Measurements from ENCODE around the gene DNAJB11. TPM values are rescaled to one million over a fixed set of nuclear protein-coding genes. Genes with fewer than 3 reads are reported as not detected.

The DNAJB11 gene
- total RNA-seq: 30.1 and 39.3 TPM in 2 replicates

GRCh38 chr3:186570096-186570940 lies at the start of gene DNAJB11:
Gene DNAJB11, plus strand, starts transcription at chr3:186570720. Its CDS starts 178 bp downstream, at chr3:186570898.

DNA sequence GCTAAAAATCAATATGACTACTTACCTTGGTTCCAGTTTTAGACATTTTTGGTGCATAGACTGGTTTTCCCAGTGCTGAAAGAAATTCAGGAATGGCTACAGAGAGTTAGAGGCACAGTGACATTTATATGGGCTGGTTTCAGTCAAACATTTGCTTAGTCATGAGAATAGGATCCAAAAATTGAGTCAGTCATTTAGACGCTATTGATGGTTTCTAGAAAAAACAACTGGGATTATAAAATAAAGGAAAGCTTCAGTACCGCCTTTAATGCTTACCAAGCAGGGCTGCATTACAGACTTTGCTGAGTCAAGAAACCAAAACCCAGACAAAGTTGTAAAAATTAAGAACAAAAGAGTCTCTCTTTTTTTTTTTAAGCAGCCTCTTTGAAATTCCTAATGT lies 26.2 kb upstream of the DNAJB11 start, which contains the start of gene CRYGS:
Gene CRYGS, minus strand, starts transcription at position 100 of the 400 bp plus-strand sequence. Its CDS starts 54 bp downstream, at position 46.

GRCh38 chr3:186567072-186567921 lies 3.2 kb upstream of the DNAJB11 start, which contains the start of gene TBCCD1:
Gene TBCCD1, minus strand, starts transcription at chr3:186567339. Its CDS starts 3,010 bp downstream, at chr3:186564329.

DNA sequence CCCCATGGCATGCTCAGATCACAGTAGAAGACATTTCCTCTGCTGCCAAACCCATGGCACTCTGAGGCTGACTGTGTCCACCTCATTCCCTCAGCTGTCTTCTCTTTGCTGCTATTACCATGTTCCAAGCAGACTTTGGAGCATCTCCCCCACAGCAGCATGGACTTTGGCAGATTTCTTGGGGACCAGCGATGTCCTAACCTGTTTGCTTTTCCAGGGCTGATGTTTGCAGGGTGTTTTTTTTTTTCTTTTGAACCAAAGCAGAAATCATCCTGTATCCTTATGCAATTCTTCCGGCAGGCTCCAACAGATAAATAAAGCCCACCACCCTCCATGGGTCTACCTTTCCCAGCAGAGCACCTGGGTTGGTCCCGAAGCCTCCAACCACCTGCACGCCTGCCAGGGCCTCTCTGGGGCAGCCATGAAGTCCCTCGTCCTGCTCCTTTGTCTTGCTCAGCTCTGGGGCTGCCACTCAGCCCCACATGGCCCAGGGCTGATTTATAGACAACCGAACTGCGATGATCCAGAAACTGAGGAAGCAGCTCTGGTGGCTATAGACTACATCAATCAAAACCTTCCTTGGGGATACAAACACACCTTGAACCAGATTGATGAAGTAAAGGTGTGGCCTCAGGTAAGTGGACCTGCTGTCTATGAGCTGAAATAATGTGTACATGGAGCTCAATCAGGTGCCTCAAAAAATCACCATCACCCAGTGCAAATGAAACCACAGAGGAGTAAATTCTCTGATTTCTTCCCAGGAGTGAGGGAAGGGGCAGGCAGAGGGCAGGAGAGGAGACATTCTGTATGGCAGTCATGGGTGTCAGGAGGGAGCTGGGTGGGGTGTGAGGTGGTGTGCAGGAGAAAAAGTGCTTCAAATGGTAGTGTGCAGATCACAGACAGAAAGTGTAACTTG lies 42.5 kb downstream of the DNAJB11 start, which contains the start of gene AHSG:
Gene AHSG, plus strand, starts transcription at position 340 of the 916 bp plus-strand sequence. Its CDS starts 82 bp downstream, at position 422.

Other genes starting within 250 kb of the DNAJB11 start
- 0.17 and 0.87 TPM in 2 replicates for gene DGKG, start 208.5 kb upstream of the DNAJB11 start, total RNA-seq
- 0.83 and 2.0 TPM in 2 replicates for gene CRYGS, start 26.3 kb upstream of the DNAJB11 start, total RNA-seq
- 13.6 and 14.8 TPM in 2 replicates for gene TBCCD1, start 3.4 kb upstream of the DNAJB11 start, total RNA-seq
- not detected in 2 replicates for gene AHSG, start 42.3 kb downstream of the DNAJB11 start, total RNA-seq
- not detected in 2 replicates for gene FETUB, start 69.7 kb downstream of the DNAJB11 start, total RNA-seq
- not detected in 2 replicates for gene HRG, start 95.3 kb downstream of the DNAJB11 start, total RNA-seq
- gene KNG1, start 146.6 kb downstream of the DNAJB11 start, total RNA-seq: not detected in 2 replicates
- gene EIF4A2, start 212.9 kb downstream of the DNAJB11 start, total RNA-seq: 717 and 813 TPM in 2 replicates
- gene RFC4, start 235.8 kb downstream of the DNAJB11 start, total RNA-seq: 11.4 and 42.2 TPM in 2 replicates